ENCODE results near the gene GANAB. TPM values are rescaled to one million over a fixed set of nuclear protein-coding genes. Genes with fewer than 3 reads are reported as not detected.

GANAB gene
- total and polyA plus RNA-seq, 2 of the 4 experiments (the other 2 are of a cell fraction), result 209 to 344 TPM

DNA sequence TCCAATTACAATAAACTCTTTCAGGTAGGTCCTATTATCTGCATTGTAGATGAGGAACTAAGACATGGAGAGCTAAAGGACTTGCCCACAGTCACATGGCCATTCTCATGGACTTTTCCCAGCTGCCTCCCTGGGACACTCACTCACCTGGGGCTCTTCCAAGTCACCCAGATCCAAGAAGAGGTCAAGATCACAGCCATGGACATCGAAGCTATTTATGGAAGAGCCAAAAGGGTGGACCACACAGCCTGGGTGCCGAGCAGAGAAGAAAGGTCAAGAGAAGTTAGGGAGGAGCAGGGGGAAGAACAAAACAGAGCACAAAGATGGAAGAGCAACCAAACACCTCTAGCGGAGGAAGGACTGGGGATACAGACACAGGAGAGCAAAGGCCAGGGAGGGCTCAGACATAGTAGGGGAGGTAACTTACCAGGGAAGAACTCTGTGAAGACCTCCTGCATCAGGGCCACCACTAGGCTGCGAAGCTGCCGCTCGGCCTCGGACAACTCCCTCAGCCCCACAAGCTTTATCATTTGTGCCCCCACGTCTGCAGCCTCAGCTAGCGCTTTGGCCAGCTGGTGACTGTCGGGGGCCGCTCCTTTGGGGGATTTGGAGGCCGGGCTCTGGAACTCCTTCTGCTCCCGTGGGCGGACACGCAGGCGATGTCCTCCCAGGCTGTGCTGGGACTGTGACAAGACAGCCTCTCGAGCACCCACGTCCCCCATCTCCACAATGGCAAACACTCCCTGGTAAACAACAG lies 65.3 kb downstream of the GANAB start:
- Histone ChIP-seq H3K9ac (ENCODE audit: low read depth, low read length) (no peak overlapping the region), H4K91ac (ENCODE audit: insufficient read depth, low read depth, low read length) (no peak overlapping the region), H3K27me3 (ENCODE audit: control insufficient read depth, insufficient read depth, low read length) (no peaks in the 10 kb centered on the region), H3K18ac (ENCODE audit: low read depth, low read length) (no peak overlapping the region), H3K79me1 (ENCODE audit: low read depth in 1 of 2, low read length in 2 of 2) (peaks cover 4 to 35% of the 10 kb centered on the region in 2 experiments; a peak in 3 of 4 replicates), H4K8ac (ENCODE audit: low read depth in 2 of 2, low read length in 2 of 2) (no peak overlapping the region), H3K27ac (ENCODE audit: insufficient read depth, low read length) (no peak overlapping the region), H3K4me3 (ENCODE audit: insufficient read depth, low read depth, low read length) (no peak overlapping the region), H3K23ac (ENCODE audit: low read depth, low read length) (no peak overlapping the region), H2AK9ac (replicated peaks; ENCODE audit: low read depth, low read length, poor library complexity) (no peak overlapping the region), H4K20me1 (ENCODE audit: insufficient read depth, low read length) (no peaks in the 10 kb centered on the region), H3K9me3 (ENCODE audit: control insufficient read depth, insufficient read depth, low read length) (no peaks in the 10 kb centered on the region), H2AK5ac (ENCODE audit: low read depth, low read length) (no peak overlapping the region), H4K5ac (ENCODE audit: low read depth, low read length) (no peak overlapping the region), H3K4ac (ENCODE audit: low read depth, low read length) (no peak overlapping the region), H2BK120ac (ENCODE audit: low read depth, low read length) (no peak overlapping the region), H2BK20ac (ENCODE audit: low read depth, low read length) (no peak overlapping the region), H3K4me1 (ENCODE audit: control insufficient read depth, insufficient read depth, low read length) (no peaks in the 10 kb centered on the region), H3K14ac (replicated peaks; ENCODE audit: low read depth, low read length) (no peak overlapping the region), H2AFZ (replicated peaks; ENCODE audit: low read length, poor library complexity) (no peak overlapping the region), H2BK5ac (ENCODE audit: low read depth, low read length, poor library complexity, severe bottlenecking) (no peak overlapping the region), H2BK15ac (ENCODE audit: low read depth, low read length) (no peak overlapping the region), H3K56ac (ENCODE audit: extremely low read depth, insufficient read depth, low read length) (no peak overlapping the region), H3K4me2 (ENCODE audit: low read depth, low read length) (no peak overlapping the region), H3K36me3 (ENCODE audit: control insufficient read depth, insufficient read depth, low read length) (peaks cover 37% of the 10 kb centered on the region), H3K9me1 (ENCODE audit: insufficient read depth, low read length) (0 out of 2 replicates have a peak, but pooled peaks cover 3% of the 10 kb centered on the region)
- dilution Hi-C loops (cut with HindIII; ENCODE audit: low sequenced_read_pairs, unreplicated experiment) (no loop called here), intact Hi-C loops (cut with micrococcal nuclease) (no loop called here), in situ Hi-C loops (cut with MboI; ENCODE audit: low sequenced_read_pairs) (no loop called here)
- ATAC-seq (ENCODE audit: low read depth) (no peak), DNase-seq (no peak)
- ChIA-PET POLR2A (ENCODE audit: unreplicated experiment) (no interaction called here), CTCF (no interaction called here)
- no TSS peak for BruUV-seq (replicated peaks)
- TF ChIP-seq MXI1 (IDR thresholded peaks at IDR 0.05; ENCODE audit: borderline replicate concordance, low read depth, low read length) (no peak), CTCF (conservative IDR thresholded peaks at IDR 0.05; ENCODE audit: low read depth, low read length) (no peak), CEBPB (IDR thresholded peaks at IDR 0.05; ENCODE audit: low read depth, low read length) (no peak), CHD1 (IDR thresholded peaks at IDR 0.05; ENCODE audit: low read depth, low read length) (no peak), RAD21 (IDR thresholded peaks at IDR 0.05; ENCODE audit: low read length) (no peak), BHLHE40 (IDR thresholded peaks at IDR 0.05; ENCODE audit: low read depth, low read length) (no peak), RCOR1 (IDR thresholded peaks at IDR 0.05; ENCODE audit: insufficient replicate concordance, low read length) (no peak), POLR2A (IDR thresholded peaks at IDR 0.05; ENCODE audit: low read depth, low read length) (no peak), MAZ (IDR thresholded peaks at IDR 0.05; ENCODE audit: borderline replicate concordance, low read depth, low read length) (no peak), NFE2L2 (IDR thresholded peaks at IDR 0.05; ENCODE audit: low read depth, low read length) (no peak), FOS (IDR thresholded peaks at IDR 0.05; ENCODE audit: low read depth, low read length) (no peak), MAFK (IDR thresholded peaks at IDR 0.05; ENCODE audit: low read depth, low read length) (no peak)
- TF ChIP-seq, protein P1, sequence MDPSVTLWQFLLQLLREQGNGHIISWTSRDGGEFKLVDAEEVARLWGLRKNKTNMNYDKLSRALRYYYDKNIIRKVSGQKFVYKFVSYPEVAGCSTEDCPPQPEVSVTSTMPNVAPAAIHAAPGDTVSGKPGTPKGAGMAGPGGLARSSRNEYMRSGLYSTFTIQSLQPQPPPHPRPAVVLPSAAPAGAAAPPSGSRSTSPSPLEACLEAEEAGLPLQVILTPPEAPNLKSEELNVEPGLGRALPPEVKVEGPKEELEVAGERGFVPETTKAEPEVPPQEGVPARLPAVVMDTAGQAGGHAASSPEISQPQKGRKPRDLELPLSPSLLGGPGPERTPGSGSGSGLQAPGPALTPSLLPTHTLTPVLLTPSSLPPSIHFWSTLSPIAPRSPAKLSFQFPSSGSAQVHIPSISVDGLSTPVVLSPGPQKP (IDR thresholded peaks at IDR 0.05; ENCODE audit: borderline replicate concordance, low read depth, low read length), result no peak
- TF ChIP-seq, protein P2, sequence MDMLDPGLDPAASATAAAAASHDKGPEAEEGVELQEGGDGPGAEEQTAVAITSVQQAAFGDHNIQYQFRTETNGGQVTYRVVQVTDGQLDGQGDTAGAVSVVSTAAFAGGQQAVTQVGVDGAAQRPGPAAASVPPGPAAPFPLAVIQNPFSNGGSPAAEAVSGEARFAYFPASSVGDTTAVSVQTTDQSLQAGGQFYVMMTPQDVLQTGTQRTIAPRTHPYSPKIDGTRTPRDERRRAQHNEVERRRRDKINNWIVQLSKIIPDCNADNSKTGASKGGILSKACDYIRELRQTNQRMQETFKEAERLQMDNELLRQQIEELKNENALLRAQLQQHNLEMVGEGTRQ (IDR thresholded peaks at IDR 0.05; ENCODE audit: low read depth, low read length), result no peak
- 93% methylated on average over 6 of the region's 18 CpGs; no CpG with 5 or more reads in 1 of the 2 experiments for WGBS, 2 experiments (ENCODE audit: extremely low coverage in 2 of 2, insufficient read length in 1 of 2)
